NCI-H2029 treated with DMSO at 0.1 percent for 48 hours (cell line): ENCODE data around the gene VRK3.
"Not testable (repeated sequence)": the region's sequence is repeated elsewhere in the genome, so short reads cannot be mapped to it uniquely, and the experiment has no call there.

Experiments used
- DNase-seq: peaks from one replicate; lab custom pipeline; 2025; lab: John Stamatoyannopoulos, UW

VRK3 gene, protein sequence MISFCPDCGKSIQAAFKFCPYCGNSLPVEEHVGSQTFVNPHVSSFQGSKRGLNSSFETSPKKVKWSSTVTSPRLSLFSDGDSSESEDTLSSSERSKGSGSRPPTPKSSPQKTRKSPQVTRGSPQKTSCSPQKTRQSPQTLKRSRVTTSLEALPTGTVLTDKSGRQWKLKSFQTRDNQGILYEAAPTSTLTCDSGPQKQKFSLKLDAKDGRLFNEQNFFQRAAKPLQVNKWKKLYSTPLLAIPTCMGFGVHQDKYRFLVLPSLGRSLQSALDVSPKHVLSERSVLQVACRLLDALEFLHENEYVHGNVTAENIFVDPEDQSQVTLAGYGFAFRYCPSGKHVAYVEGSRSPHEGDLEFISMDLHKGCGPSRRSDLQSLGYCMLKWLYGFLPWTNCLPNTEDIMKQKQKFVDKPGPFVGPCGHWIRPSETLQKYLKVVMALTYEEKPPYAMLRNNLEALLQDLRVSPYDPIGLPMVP

DNA sequence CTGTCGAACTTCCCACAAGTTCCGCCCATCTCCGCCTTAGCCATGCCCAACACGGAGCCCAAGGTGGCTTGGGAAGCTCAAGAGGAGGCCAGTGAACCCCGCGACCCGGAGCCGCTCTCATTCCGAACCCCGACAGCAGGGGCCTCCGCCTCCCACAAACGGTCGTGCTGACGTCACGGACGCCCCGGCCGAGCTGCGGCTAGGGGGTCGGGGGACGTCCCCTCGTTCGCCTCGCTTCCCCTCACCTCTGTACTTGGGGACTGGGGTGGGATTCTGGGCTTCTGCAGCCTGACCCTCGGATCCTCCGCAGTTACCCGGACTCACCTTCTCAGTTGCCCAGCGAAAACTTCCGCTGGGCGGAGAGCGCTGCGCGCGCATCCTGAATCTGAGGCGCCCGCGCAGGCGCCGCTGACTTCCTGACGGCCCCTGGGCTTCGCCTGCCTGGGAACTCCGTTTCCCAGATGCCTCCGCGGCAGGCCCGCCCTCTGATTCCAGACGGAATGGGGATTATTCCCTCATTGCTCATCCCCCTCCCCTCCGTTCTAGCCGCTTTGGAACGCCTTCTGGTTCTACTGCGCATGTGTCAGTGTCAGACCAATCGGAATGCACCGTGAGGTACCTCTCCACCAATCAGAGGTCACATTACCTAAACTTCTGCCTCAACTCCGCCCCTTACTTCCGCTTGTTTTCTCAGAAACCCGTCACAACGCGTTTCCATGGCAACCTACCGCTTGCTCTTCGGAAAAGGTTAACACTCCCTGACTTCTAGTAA lies at the start of gene VRK3:
Gene VRK3, minus strand, starts transcription at position 351 of the 772 bp plus-strand sequence. CDS start 9,210 bp downstream, outside the sequence.
- peak; percentile 99 for DNase-seq

- not testable (repeated sequence) for DNase-seq
Observed at GRCh38 chr19:50068382-50068781, 43.2 kb upstream of the VRK3 start.

GRCh38 chr19:50067575-50067974 lies 42.4 kb upstream of the VRK3 start:
- no peak for DNase-seq

DNA sequence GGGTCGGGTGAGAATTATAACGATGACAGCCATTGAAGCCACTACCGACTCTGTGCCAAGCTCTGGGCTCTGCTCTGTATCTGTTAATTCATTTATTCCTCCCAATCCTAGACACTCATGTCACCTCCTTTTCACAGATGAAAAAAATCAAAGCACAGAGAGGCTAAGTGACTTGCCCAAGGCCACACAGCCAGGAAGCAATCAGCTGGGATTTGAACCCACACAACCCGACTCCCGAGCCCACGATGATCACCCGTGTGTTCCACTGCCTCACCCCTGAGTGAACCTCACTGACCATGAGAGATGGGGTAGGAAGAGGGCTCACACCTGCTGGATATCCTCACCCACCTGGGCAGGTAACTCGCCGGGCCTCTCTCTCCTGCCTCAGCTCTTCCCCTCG lies 40.8 kb upstream of the VRK3 start:
- DNase-seq: no peak

DNA sequence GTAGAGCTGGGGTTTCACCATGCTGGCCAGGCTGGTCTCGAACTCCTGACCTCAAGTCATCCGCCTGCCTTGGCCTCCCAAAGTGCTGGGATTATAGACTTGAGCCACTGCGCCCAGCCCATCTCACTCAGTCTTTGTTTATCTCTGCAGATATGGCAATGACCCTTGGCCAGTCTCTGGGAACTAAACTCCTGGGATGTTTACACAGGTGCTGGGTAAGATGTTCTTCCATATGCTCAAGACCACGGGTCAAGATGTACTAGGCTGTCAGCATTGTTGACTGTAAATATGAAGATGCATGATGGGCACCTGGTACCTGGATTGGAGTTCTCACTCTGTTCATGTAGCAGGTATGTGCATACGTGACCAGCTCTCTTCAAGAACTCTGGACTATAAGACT lies 36.5 kb upstream of the VRK3 start:
- no peak for DNase-seq

GRCh38 chr19:50060107-50060506 lies 34.9 kb upstream of the VRK3 start:
- no peak for DNase-seq

- DNase-seq: no peak
Observed at GRCh38 chr19:50059045-50059444, 33.9 kb upstream of the VRK3 start.

DNA sequence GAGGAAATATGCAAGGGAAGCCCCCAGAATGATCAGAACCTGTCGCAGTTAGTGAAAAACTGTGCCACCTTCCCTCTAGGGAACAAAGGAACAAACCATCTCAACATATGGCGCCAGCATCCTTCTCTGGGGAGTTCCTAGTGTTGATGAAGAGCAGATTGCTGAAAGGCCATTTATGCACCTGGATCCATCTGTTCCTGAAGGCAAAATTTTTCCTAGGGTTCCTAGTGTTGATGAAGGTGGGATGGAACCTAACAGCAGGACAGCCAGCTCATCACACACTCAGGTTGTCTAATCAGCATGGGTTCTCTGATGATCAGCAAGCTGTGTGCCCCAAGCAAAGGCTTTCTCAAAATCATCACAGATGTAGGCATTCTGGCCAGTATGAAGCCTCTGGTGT lies 33.3 kb upstream of the VRK3 start:
- DNase-seq: no peak

DNA sequence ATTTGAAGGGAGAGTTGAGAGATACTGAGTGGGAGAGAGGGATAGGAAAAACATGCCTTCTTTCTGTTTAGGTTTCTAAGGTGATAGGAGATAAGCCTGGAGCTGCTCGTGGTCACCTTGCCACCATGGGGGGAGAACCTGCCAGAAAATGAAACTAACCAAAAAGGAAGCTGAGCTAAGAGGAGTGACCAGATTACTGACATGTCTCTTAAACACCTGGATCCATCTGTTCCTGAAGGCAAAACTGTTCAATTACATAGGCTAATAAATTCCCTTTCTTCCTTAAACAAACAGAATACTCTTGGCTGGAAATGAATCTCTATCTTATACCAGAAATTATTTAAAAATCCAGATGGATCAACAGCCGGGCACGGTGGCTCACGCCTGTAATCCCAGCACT lies 27.9 kb upstream of the VRK3 start:
- DNase-seq: no peak

DNA sequence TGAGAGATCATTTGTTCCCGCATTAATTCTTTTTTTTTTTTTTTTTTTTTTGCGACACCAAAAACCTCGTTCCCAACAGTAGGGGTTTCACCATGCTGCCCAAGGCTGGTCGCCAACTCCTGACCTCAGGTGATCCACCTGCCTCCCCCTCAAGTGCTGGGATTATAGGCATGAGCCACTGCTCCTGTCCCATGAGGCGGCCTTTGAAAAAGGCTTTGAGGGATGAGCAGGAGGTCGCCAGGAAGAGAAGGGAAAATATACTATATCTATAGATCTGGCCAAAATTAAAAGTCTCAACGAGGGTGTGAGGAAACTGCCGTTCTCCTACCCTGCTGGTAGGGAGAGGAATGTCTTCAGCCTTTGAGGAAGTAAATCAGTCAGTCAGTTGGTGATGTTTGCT lies 26.8 kb upstream of the VRK3 start:
- DNase-seq: no peak

- DNase-seq: not testable (repeated sequence)
Observed at GRCh38 chr19:50051228-50051895, 26.2 kb upstream of the VRK3 start.

DNA sequence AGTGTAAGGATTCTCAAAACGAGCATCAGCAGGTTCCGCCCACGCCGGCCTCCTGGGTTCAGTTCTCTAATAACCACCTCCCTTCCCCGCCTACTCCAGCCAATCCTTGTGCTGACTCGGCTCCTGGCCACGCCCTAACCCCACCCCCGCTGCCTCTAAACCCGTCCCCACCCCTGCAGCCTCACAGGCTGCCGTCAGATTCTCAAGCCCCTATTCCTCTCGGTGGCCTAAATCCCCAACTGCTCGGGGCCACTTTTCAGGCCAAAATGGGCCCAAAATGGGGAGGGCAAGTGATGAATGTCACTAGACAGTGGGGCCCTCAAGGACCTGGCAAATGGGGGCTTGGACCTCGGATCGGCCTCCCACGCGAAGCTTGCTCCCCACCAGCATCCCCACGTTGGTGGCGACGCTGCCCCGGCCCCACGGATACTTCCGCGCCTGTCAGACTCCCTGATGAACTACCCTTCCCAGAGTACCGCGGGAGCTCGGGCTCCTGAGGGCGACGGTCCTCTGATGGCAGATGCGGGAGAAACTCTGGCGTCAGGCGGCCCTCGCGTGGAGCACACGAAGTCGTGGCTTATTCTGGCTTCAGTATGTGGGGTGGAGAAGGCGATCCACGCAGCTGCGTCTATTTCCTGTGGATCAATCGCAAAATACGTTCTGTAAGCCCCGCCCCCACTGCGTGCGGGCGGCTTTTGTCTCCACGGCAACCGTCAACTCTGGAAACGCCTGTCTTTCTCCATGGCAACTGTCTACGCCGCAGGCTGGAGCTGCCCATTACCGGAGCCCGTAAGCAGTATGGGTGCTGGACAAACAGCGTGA lies 25.4 kb upstream of the VRK3 start:
- peak; percentile 65 for DNase-seq

- no peak for DNase-seq
Observed at GRCh38 chr19:50047671-50048070, 22.5 kb upstream of the VRK3 start.

DNA sequence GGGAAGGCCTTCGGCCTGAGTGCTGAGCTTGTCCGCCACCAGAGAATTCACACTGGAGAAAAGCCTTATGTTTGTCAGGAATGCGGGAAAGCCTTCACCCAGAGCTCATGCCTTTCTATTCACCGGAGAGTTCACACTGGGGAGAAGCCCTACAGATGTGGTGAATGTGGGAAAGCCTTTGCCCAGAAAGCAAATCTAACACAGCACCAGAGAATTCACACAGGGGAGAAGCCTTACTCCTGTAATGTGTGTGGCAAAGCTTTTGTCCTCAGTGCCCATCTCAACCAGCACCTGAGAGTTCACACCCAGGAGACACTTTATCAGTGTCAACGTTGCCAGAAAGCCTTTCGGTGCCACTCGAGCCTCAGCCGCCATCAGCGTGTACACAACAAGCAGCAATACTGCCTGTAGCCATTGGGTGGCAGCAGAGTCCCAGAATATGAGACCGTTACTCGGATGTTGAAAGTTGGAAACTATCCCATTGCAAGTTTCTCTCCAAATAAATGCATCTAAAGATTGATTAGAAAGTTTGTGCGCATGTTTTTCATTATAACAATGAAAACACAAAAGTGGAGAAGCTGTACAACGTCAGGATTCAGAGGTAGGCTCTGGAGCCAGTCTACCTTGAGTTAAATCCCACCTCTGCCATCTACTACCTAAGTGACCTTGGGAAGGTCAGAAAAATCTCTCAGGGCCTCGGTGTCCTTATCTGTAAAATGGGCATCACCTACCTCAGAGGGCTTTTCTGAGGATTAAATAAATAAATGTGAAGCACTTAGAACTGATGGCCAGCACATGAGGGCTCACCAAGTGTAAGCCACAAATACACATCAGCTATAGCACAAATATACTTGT lies 21.7 kb upstream of the VRK3 start:
- no peak for DNase-seq

GRCh38 chr19:50044922-50045321 lies 19.8 kb upstream of the VRK3 start:
- DNase-seq: no peak

GRCh38 chr19:50043967-50044366 lies 18.8 kb upstream of the VRK3 start:
- no peak for DNase-seq

GRCh38 chr19:50042363-50043024 lies 17.3 kb upstream of the VRK3 start:
- no peak for DNase-seq

DNA sequence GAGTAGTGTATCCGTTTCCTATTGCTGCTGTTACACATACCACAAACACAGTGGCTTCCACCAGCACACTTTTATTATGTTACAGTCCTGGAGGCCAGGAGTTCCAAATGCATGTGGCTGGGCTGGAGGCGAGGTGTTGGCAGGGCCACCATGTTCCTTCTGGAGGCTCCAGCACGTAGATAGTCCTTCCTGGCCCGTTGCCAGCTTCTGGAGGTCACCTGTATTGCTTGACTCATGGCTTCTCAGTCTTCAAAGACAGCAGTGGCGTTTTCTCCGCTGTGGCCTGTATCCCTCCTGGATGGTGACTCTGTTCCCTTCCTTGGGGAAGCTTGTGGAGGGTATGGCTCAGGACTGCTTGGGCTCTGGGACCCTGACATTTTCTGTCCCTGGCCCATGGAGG lies 15.8 kb upstream of the VRK3 start:
- no peak for DNase-seq

- no peak for DNase-seq
Observed at GRCh38 chr19:50039968-50040367, 14.8 kb upstream of the VRK3 start.

GRCh38 chr19:50036908-50037307 lies 11.7 kb upstream of the VRK3 start:
- DNase-seq: no peak
